Measurements from ENCODE around the gene BLID.

Gene BLID

GRCh38 chr11:122103726-122104125 is 12.3 kb downstream of the BLID start:
- DNase-seq = no peak

- DNase-seq = no peak
Measured at GRCh38 chr11:122103321-122103720, 12.7 kb downstream of the BLID start.

GRCh38 chr11:122102426-122102825 is 13.6 kb downstream of the BLID start:
- no peak for DNase-seq

GRCh38 chr11:122101625-122102291 is 14.3 kb downstream of the BLID start:
- DNase-seq = no peak

- DNase-seq = no peak
Measured at GRCh38 chr11:122100756-122101080, 15.3 kb downstream of the BLID start.

- DNase-seq = no peak
Measured at GRCh38 chr11:122100037-122100755, 15.8 kb downstream of the BLID start.

- no peak for DNase-seq
Measured at GRCh38 chr11:122099374-122100036, 16.5 kb downstream of the BLID start.

GRCh38 chr11:122098261-122098980 is 17.6 kb downstream of the BLID start:
- DNase-seq = no peak

- DNase-seq = no peak
Measured at GRCh38 chr11:122097419-122098001, 18.5 kb downstream of the BLID start.

- DNase-seq = no peak
Measured at GRCh38 chr11:122096272-122097112, 19.5 kb downstream of the BLID start.

- DNase-seq = no peak
Measured at GRCh38 chr11:122095681-122096262, 20.2 kb downstream of the BLID start.

- no peak for DNase-seq
Measured at GRCh38 chr11:122094836-122095235, 21.2 kb downstream of the BLID start.

- DNase-seq = no peak
Measured at GRCh38 chr11:122093731-122094275, 22.2 kb downstream of the BLID start.

- no peak for DNase-seq
Measured at GRCh38 chr11:122091835-122092234, 24.2 kb downstream of the BLID start.

- no peak for DNase-seq
Measured at GRCh38 chr11:122089111-122089510, 26.9 kb downstream of the BLID start.

- no peak for DNase-seq
Measured at GRCh38 chr11:122085712-122086111, 30.3 kb downstream of the BLID start.

- DNase-seq = no peak
Measured at GRCh38 chr11:122085264-122085663, 30.8 kb downstream of the BLID start.

GRCh38 chr11:122082205-122082604 is 33.8 kb downstream of the BLID start:
- DNase-seq = no peak

- DNase-seq = no peak
Measured at GRCh38 chr11:122081073-122081472, 34.9 kb downstream of the BLID start.

GRCh38 chr11:122077459-122077858 is 38.6 kb downstream of the BLID start:
- DNase-seq = no peak

- DNase-seq = no peak
Measured at GRCh38 chr11:122076512-122077120, 39.4 kb downstream of the BLID start.
